Colon (tissue), 2 donors: ENCODE measurements around the gene MLYCD.
"Not testable (repeated sequence)": the region's sequence is repeated elsewhere in the genome, so short reads cannot be mapped to it uniquely, and the experiment has no call there.

Source experiments
- FAIRE-seq: peaks from 2 replicates; lab custom pipeline; 2012; peaks lifted over from hg19 to GRCh38; lab: Jason Lieb, UNC
- donor health status: control.
- donor health status: control.

The MLYCD gene

GRCh38 chr16:83926726-83927397, 27.9 kb downstream of the MLYCD start:
- no peak for FAIRE-seq

DNA sequence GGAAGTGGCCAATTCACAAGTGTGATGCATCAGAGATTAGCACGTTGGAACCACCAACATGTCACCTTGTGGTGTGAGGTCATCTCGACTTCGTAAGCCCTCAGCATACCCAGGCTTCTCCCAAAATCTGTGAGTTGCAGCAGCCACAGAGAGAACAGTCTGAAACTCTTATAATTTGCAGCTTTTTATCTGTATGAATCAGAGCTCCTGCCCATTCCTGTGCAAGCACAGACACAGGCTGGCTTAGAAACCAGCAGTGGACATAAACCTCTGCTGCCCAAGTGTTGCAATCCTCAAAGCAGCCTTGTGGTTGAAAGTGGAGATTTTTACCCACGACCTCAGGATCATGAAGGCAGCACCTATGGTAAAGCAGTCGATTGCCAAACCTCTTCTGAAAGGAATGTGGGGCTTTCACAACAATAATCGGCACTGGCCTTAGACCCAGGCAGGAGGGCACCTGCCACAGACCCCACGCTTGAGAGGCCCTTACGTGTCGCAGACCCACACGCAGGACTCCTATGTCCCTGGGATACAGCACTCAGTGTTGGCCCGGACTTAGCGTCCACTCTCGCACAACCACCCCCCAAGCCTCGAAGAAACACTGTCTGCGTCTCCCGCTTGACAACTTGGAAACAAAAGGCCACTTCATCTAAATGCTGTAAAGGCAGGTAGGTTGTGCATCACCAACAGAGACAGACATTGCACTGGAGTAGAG, 29.6 kb downstream of the MLYCD start:
- FAIRE-seq, result no peak

DNA sequence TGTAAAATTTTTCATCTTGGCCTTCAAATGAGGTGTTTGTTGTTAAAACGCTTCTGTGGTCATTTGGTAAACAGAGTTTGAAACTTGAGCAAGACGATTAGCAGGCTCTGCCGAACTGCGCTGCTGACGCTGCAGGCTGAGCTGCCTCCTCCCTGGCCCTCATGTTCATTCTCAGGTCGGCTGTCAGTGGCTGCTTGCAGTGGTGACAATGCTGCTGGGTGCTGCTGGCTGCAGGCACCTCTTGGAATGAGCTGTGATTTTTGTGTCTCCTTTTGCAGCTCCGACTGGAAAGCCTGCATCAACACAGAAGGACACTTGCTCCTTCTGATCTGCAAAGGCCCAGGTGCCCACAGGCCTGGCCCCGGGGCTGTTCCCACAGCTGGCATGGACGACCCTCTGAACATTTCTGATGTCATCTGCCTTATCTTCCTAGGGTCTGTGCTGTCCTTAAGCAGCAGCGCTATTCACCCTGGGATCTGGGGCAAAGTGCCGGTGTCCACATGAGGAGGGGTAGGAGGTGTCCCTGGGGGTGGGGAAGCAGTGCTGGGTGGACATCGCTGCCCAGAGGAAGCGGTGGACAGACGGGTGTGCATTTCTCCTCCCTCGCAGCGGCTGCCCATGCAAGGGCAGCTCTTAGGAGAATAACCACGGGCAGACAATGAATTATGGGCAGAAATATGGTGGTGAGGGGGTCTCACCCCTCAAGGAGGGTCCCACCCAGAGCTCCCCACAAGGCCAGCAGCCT, 31.1 kb downstream of the MLYCD start:
- FAIRE-seq, result no peak

GRCh38 chr16:83930730-83931500, 32.0 kb downstream of the MLYCD start:
- FAIRE-seq, result no peak

DNA sequence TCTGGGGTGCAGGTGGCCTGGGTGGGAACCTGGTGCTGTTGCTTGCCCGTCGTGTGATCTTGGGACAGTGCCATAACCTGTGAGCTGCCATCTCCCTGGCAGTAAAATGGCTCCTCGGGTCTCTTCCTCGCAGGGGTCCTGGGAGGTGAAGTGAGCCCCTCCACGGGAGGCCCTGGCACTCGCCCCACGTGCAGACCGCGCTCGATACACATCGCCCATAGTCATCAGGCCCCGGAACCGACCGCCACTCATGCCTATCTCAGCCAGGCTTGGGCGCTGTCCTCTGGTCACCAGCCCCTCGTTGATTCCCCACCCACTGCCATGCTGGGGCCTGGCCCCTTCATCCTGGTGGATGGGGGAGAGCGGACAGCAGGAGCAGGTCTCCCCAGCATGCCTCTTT, 32.6 kb downstream of the MLYCD start:
- FAIRE-seq, result no peak

DNA sequence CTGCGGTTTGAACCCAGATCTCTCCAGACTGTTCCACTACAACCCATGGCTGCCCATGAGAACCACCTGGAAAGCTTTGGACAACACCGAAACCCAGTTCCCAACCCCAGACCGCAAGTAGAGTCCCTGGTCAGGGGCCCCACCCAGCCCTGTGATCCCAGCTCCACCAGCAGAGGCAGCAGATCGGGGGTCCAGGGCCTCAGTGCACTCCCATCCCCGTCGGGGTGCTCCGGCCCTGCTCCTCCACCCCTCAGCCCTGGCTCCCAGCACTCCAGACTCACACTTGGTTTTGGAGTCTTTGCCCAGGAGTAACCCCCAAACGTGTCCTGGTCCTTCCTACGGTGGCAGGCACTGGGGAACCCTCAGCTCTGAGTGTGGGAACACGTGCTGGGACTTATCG, 33.4 kb downstream of the MLYCD start:
- no peak for FAIRE-seq

DNA sequence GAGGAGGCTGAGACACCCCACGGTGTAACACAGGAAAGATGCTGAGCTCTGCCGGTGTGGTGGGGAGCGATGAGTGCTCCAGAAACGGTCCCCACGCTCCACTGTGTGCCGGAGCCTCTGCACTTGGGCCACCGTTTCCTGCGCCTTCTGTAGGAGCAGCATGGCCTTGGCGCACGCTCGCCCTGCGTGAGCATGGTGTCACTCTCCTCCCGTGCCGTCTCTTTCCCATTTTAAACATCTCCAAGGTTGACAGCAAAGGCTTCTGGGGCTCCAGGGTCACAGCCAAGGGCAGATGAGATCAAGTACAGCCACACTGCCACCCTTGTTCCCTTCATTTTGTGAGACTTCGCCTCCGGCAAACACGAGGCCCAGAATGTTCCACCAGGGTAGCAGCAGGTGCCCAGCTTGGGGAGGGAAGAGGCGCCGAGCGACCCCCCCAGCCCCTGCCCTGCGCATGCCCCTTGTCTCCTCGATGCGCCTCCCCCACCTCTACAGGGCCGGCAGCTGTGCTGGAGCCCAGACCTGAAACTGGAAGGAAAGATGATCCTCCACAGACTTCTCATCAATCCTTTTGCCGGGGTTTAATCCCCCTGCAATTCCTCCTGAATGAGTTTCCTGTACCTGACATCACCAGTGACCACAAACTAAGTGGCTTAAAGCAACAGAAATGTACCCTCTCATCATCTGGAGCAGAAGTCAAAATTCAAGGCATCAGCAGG, 34.2 kb downstream of the MLYCD start:
- FAIRE-seq, result no peak

DNA sequence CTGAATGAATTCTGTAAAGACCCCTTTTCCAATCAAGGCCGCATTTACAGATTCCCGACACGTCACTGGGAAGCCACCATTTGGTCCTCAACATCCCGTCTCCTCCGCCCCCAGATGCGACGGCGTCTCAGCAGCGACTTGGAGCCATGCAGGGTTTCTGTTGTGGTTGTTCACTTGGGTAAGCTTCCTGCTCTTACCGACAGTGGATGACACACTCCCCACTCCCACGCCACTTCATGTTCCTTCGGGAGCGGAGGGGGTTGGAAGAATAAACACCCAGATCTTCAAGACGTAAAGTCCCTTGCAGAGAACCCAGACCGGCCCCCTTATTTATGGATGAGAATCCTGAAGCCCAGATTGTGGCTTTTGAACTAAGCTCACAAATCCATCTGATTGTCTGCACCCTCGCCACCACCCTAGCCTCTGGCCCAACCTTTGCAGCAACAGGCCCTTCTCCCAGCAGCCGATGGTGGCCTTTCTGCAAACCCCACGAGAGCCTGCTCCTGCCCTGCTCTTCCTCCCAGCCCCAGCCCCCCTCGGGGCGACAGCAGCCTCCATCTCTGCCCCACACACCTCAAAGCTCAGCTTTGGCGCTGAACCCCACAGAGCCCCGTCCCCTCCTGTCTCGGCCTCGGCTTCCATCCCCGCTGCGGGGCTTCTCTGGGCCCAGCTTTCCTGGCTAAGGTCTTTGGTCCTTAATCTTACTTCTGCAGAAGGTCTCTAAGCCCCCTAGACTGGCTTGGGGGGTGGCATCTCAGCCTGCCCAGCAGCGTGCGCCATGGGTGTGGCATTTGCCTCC, 35.2 kb downstream of the MLYCD start:
- FAIRE-seq, result no peak

DNA sequence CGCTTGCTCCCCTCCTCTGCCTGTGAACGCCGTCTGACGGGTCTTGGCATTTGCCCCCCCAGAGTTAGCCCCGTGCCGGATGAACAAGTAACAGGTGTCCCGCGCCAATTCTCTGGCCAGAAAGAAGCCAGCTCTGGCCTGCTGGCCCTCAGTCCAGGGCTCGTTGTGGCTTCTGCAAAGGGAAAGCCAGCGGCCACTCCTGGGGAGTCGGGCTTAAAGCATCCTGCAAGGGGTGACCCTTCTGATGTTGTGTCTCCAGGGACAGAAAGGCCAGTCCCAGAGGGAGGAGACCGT, 35.7 kb downstream of the MLYCD start:
- FAIRE-seq, result no peak

- no peak for FAIRE-seq
These were observed 36.3 kb downstream of the MLYCD start for GRCh38 chr16:83935005-83935857.

DNA sequence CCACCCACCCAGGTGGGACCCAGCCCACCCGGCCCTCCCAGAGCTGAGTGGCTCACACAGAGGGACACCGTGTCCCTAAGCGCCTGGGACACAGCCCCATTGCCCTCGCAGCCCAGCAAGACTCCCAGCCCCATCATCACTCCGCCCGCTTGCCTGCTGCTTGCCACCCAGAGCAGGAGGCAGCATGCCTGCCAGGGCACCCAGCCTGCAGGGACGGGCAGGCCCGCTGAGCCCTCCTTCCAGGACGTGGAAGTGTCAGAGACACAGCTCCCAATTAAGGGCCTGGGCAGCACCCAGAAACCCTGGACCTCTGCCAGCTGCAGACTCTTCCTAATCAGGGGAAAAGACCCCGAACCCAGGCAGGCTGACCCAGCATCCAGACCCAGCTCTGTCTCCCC, 36.9 kb downstream of the MLYCD start:
- FAIRE-seq, result no peak

DNA sequence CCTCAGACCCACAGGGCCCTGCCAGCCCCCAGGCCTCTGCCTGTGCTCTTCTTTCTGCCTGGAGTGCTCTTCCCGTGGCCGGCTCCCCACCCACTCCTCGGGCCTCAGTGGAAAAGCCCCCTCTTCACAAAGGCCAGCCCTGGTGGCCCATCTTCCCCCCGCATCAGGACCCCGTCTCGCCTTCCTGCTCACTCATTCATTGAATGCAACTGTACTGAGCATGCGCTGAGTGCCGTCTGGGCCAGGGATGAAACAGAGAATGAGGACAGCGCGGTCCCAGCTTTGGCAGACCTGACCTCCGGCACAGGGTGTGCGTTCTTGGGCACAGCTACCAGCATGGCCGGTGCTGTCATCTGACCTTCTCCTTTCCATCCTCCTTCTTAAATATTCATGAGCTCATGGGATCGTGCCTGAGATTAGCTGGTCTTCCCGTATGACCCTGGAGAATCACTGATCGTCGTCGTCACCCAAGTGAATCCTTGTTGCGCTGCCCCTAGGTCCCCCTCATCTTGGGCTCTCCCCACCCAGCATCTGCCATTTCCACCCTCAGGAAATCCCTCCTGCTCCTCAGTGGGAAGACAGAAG, 37.8 kb downstream of the MLYCD start:
- FAIRE-seq, result no peak

DNA sequence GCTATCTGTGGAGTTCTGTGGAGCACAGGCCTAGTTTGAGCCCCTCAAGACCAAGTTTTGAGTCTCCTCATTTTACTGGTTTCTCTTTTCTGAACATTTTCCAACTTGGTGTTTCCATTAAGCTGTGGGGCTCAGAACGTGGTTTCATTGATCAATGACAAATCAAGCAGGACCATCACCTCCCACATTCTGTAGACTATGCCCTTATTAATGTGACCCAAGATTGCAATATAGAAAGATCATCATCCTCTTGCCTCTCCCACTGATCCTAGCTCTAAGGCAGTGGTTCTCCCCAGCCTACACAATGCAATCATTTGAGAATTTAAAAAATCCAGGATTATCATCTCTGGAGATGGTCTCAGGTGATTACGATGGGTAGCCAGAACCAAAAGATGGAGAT, 38.4 kb downstream of the MLYCD start:
- FAIRE-seq, result no peak

- FAIRE-seq, result no peak
These were observed 39.3 kb downstream of the MLYCD start for GRCh38 chr16:83937922-83938885.

DNA sequence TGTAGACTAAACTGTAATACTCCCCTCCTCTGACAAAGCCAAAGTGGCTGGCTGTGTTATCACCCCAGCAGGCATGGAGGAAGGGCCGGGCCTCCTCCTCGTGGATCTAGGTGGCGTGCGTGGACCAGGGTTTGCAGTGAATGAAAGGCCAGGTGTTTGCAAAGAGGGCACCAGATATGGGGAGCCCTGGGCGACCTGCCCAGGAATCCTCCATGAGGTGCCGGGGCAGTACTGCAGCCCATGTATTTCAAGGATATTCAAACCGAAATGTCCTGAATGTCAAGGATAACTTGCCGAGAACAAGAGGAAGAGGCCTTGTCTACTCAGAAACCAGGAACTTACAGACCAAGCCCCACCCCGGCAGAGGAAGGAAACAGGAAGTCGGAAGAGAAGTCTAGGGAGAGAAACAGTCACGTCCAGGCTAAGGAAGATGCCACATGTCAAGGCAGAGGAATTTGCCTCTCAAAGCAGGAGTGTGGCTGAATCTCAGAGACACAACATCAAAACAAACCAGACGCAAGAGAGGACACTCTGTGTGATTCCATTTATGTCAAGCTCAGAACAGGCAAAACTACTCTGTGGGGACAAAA, 40.4 kb downstream of the MLYCD start:
- no peak for FAIRE-seq

DNA sequence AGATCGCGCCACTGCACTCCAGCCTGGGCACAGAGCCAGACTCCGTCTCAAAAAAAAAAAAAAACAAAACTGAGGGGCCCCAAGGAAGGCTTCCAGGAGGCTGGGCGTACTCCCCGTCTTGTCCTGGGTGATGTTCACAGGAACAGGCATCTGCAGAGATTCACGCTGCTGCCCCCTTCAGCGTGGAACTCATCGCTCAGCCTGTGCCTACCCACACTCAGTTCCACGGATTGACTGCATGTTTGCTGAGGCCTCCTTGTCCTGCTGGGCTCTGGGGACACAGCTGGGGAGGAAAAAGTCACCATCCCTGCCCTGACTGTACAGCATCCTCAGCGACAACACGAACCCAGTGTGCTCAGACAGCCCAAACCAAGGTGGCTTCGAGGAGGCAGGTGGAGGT, 41.2 kb downstream of the MLYCD start:
- no peak for FAIRE-seq

DNA sequence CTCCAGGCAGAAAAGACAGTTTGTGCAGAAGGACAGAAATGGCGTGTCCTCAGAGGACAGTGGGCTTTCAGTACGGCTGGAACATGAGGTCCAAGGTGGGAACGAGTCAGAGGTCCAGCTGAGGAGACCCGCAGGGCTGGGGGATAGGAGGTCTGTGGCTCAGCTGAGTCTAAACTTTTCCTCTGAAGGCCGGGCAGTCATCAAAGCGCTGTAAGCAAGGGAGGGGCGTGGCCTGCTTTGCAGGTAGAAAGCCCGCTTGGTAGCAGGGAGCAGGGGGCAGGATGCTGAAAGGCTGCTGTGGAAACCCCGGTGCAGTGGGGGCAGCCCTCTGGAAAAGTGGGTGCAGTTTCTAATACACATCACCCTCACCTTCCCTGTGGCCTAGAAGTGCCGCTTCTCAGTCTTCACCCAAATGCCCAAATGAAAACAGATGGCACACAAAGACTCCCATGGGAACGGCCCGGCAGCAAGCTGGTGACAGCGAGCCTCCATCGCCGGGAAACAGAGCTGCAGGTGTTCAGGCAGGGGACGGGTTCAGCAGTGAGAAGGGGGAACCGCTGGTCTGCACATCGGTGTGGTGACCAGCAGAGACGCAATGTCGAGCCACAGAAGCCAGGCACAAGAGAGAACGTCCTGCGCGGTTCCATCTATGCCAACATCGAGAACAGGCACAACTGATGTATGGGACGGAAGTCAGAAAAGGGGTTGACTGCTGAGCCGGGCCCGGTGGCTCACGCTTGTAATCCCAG, 41.9 kb downstream of the MLYCD start:
- FAIRE-seq, result no peak

GRCh38 chr16:83941546-83941945, 42.6 kb downstream of the MLYCD start:
- FAIRE-seq, result not testable (repeated sequence)
